Measurements from ENCODE around the gene TLCD2. TPM values are rescaled to one million over a fixed set of nuclear protein-coding genes. Genes with fewer than 3 reads are reported as not detected.

TLCD2 gene
- total and polyA plus RNA-seq, 9 of the 15 experiments (the other 6 are each of a cell fraction or from before 2014, with no cell fraction given) = 0.10 to 0.89 (median 0.58) TPM

DNA sequence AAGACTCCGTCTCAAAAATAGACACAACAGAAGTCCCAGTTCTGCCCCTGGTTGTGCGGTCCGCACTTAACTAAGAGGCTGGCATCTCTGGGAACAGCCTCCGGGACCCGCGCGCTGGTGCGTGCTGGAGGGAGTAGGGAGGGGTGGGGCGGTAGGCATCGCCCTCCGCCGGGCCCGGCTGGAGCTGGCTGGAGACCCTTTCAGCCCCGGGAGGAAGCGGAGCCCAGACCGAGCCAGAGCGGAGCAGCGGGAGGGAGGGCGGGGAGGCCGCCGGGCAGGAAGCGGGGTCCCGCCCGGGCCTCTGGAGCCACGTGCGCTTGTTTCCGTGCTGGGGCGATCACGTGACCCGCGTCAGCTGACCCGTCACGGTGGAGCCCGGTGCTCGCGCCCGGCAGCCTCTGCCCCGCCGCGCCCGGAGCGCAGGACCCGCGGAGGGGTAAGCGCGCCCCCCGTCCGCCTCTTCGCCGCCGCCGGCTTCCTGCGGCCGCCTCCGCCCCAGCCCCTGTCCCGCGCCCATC, 14.2 kb upstream of the TLCD2 start, which contains the start of gene WDR81 (continued):
- TF ChIP-seq ESRRA (IDR thresholded peaks at IDR 0.05; ENCODE audit: borderline replicate concordance, low read depth) (no peak), PPARD (CRISPR knock-in tag; IDR thresholded peaks at IDR 0.05) (no peak), LARP7 (IDR thresholded peaks at IDR 0.05) (no peak), NCOA6 (IDR thresholded peaks at IDR 0.05) (no peak), SAFB (IDR thresholded peaks at IDR 0.05; ENCODE audit: borderline replicate concordance, low read depth, low read length) (no peak), ZNF121 (CRISPR knock-in tag; conservative IDR thresholded peaks at IDR 0.05) (no peak), HDAC1 (IDR thresholded peaks at IDR 0.05) (peak in 1 of 2 experiments; percentile 76; a peak in 2 of 4 replicates), JUNB (CRISPR knock-in tag; conservative IDR thresholded peaks at IDR 0.05) (no peak), RCOR1 (IDR thresholded peaks at IDR 0.05; ENCODE audit: borderline replicate concordance in 1 of 2, low read depth in 2 of 2, low read length in 2 of 2) (peak in 1 of 2 experiments; percentile 7; a peak in 1 of 4 replicates), SMARCB1 (IDR thresholded peaks at IDR 0.05; ENCODE audit: insufficient read length, low read depth) (no peak), HSF4 (CRISPR knock-in tag; IDR thresholded peaks at IDR 0.05; ENCODE audit: borderline replicate concordance) (no peak), MED1 (CRISPR knock-in tag; IDR thresholded peaks at IDR 0.05; ENCODE audit: borderline replicate concordance) (no peak), ZNF175 (CRISPR knock-in tag; IDR thresholded peaks at IDR 0.05; ENCODE audit: low read depth) (no peak), SMAD1 (IDR thresholded peaks at IDR 0.05; ENCODE audit: low read depth, low read length, partially characterized antibody) (no peak), MYBL2 (IDR thresholded peaks at IDR 0.05; ENCODE audit: low read depth) (no peak), MYBL2 (CRISPR knock-in tag; IDR thresholded peaks at IDR 0.05; ENCODE audit: borderline replicate concordance) (no peak), EWSR1 (IDR thresholded peaks at IDR 0.05; ENCODE audit: borderline replicate concordance, low read depth, partially characterized antibody) (no peak), MTA2 (IDR thresholded peaks at IDR 0.05; ENCODE audit: low read depth) (no peak), CBFB (CRISPR knock-in tag; IDR thresholded peaks at IDR 0.05) (0 out of 2 replicates have a peak, but pooled peaks have one; percentile 4), MIER1 (IDR thresholded peaks at IDR 0.05; ENCODE audit: low read depth) (no peak), FOXA3 (CRISPR knock-in tag; conservative IDR thresholded peaks at IDR 0.05 in 1 of 2, IDR thresholded peaks at IDR 0.05 in 1 of 2) (0 out of 4 replicates have a peak, but pooled peaks of 1 of the 2 experiments have one; percentile 22)
- TF ChIP-seq, protein P1, sequence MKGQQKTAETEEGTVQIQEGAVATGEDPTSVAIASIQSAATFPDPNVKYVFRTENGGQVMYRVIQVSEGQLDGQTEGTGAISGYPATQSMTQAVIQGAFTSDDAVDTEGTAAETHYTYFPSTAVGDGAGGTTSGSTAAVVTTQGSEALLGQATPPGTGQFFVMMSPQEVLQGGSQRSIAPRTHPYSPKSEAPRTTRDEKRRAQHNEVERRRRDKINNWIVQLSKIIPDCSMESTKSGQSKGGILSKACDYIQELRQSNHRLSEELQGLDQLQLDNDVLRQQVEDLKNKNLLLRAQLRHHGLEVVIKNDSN (CRISPR knock-in tag; IDR thresholded peaks at IDR 0.05) = peak; percentile 93
- TF ChIP-seq, protein P2, sequence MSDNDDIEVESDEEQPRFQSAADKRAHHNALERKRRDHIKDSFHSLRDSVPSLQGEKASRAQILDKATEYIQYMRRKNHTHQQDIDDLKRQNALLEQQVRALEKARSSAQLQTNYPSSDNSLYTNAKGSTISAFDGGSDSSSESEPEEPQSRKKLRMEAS (CRISPR knock-in tag; IDR thresholded peaks at IDR 0.05) = peak; percentile 91
- TF ChIP-seq, protein P3, sequence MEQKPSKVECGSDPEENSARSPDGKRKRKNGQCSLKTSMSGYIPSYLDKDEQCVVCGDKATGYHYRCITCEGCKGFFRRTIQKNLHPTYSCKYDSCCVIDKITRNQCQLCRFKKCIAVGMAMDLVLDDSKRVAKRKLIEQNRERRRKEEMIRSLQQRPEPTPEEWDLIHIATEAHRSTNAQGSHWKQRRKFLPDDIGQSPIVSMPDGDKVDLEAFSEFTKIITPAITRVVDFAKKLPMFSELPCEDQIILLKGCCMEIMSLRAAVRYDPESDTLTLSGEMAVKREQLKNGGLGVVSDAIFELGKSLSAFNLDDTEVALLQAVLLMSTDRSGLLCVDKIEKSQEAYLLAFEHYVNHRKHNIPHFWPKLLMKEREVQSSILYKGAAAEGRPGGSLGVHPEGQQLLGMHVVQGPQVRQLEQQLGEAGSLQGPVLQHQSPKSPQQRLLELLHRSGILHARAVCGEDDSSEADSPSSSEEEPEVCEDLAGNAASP (IDR thresholded peaks at IDR 0.05) = no peak
